GM19372 (cell line): ENCODE measurements around the gene CCDC63.

Experiments
- ATAC-seq: cut with Tn5 transposase; IDR thresholded peaks from one replicate; pipeline ENCODE4 v1.9.1; 2021; ENCODE audit warnings: mild to moderate bottlenecking, low read depth, moderate library complexity; ENCODE audit not compliant: unreplicated experiment

CCDC63 gene

GRCh38 chr12:110846615-110847566 lies at the start of gene CCDC63:
Gene CCDC63 (plus strand): TSS chr12:110846987. CDS start chr12:110852955, 5,968 bp downstream.
- no peak for ATAC-seq

GRCh38 chr12:110798461-110798860 lies 48.3 kb upstream of the CCDC63 start:
- no peak for ATAC-seq

GRCh38 chr12:110802489-110802888 lies 44.3 kb upstream of the CCDC63 start:
- no peak for ATAC-seq

GRCh38 chr12:110804406-110804805 lies 42.4 kb upstream of the CCDC63 start:
- ATAC-seq, result no peak

GRCh38 chr12:110807640-110808039 lies 39.1 kb upstream of the CCDC63 start:
- no peak for ATAC-seq

- no peak for ATAC-seq
Measured at GRCh38 chr12:110809149-110809548, 37.6 kb upstream of the CCDC63 start.

- no peak for ATAC-seq
Measured at GRCh38 chr12:110811972-110812371, 34.8 kb upstream of the CCDC63 start.

GRCh38 chr12:110813285-110813684 lies 33.5 kb upstream of the CCDC63 start:
- ATAC-seq, result no peak

GRCh38 chr12:110813756-110814155 lies 33.0 kb upstream of the CCDC63 start:
- no peak for ATAC-seq

- no peak for ATAC-seq
Measured at GRCh38 chr12:110816248-110816647, 30.5 kb upstream of the CCDC63 start.

GRCh38 chr12:110816779-110817178 lies 30.0 kb upstream of the CCDC63 start:
- ATAC-seq, result no peak

- no peak for ATAC-seq
Measured at GRCh38 chr12:110818511-110818910, 28.3 kb upstream of the CCDC63 start.

GRCh38 chr12:110819150-110819549 lies 27.6 kb upstream of the CCDC63 start:
- no peak for ATAC-seq

- no peak for ATAC-seq
Measured at GRCh38 chr12:110819646-110820045, 27.1 kb upstream of the CCDC63 start.

- ATAC-seq, result no peak
Measured at GRCh38 chr12:110821917-110822316, 24.9 kb upstream of the CCDC63 start.

- no peak for ATAC-seq
Measured at GRCh38 chr12:110822821-110823415, 23.9 kb upstream of the CCDC63 start.

GRCh38 chr12:110824342-110824741 lies 22.4 kb upstream of the CCDC63 start:
- no peak for ATAC-seq

GRCh38 chr12:110825530-110825929 lies 21.3 kb upstream of the CCDC63 start:
- ATAC-seq, result no peak

GRCh38 chr12:110826592-110827200 lies 20.1 kb upstream of the CCDC63 start:
- peak; percentile 61 for ATAC-seq

- no peak for ATAC-seq
Measured at GRCh38 chr12:110829308-110829707, 17.5 kb upstream of the CCDC63 start.

GRCh38 chr12:110836291-110836690 lies 10.5 kb upstream of the CCDC63 start:
- no peak for ATAC-seq
